Measurements from ENCODE around the gene LILRA5.
A peak's percentile ranks its signal among the peaks of the same experiment; 100 is the strongest.

LILRA5 gene

GRCh38 chr19:54262470-54262869, 50.5 kb downstream of the LILRA5 start:
- H3K36me3 ChIP-seq (ENCODE audit: control insufficient read depth in 2 of 2, insufficient read depth in 2 of 2, low read length in 2 of 2) = no peaks in the 10 kb centered on the region
- no peak overlapping the region for H3K4me3 ChIP-seq (ENCODE audit: low read length in 2 of 2)
- H3K9ac ChIP-seq (ENCODE audit: low read depth in 1 of 2, low read length in 2 of 2) = no peak overlapping the region
- no peaks in the 10 kb centered on the region for H3K4me1 ChIP-seq (ENCODE audit: control insufficient read depth in 2 of 2, insufficient read depth in 2 of 2, low read length in 2 of 2)
- peaks cover 0 to 2% of the 10 kb centered on the region in 2 donors for H3K27me3 ChIP-seq (ENCODE audit: control insufficient read depth in 2 of 2, insufficient read depth in 2 of 2, low read length in 2 of 2)
- H3K27ac ChIP-seq (ENCODE audit: low read depth in 2 of 2, low read length in 2 of 2) = no peak overlapping the region
- no peaks in the 10 kb centered on the region for H3K9me3 ChIP-seq (ENCODE audit: control insufficient read depth in 2 of 2, low read length in 2 of 2)

- no peak overlapping the region for H3K27ac ChIP-seq (ENCODE audit: low read depth in 2 of 2, low read length in 2 of 2)
Observed at GRCh38 chr19:54262066-54262465, 50.9 kb downstream of the LILRA5 start.

GRCh38 chr19:54257116-54257480, 55.9 kb downstream of the LILRA5 start, which contains the start of gene LILRB5:
LILRB5 (minus strand) TSS chr19:54257273; CDS start chr19:54257193, 80 bp downstream.
- H3K4me1 ChIP-seq (ENCODE audit: control insufficient read depth in 2 of 2, insufficient read depth in 2 of 2, low read length in 2 of 2) = no peaks in the 10 kb centered on the region
- peak within 1 kb of the TSS in 1 of 2 donors; percentile 31 for H3K4me3 ChIP-seq (ENCODE audit: low read length in 2 of 2)
- peak within 1 kb of the TSS in 1 of 2 donors; percentile 43 for H3K27ac ChIP-seq (ENCODE audit: low read depth in 2 of 2, low read length in 2 of 2)
- H3K9ac ChIP-seq (ENCODE audit: low read depth in 1 of 2, low read length in 2 of 2) = no peak within 1 kb of the TSS
- H3K9me3 ChIP-seq (ENCODE audit: control insufficient read depth in 2 of 2, low read length in 2 of 2) = no peaks in the 10 kb centered on the region
- peaks cover 0 to 5% of the 10 kb centered on the region in 2 donors for H3K27me3 ChIP-seq (ENCODE audit: control insufficient read depth in 2 of 2, insufficient read depth in 2 of 2, low read length in 2 of 2)
- no peaks in the 10 kb centered on the region for H3K36me3 ChIP-seq (ENCODE audit: control insufficient read depth in 2 of 2, insufficient read depth in 2 of 2, low read length in 2 of 2)

More at GRCh38 chr19:54262066-54262465, 50.9 kb downstream of the LILRA5 start:
- Histone ChIP-seq H3K27me3 (ENCODE audit: control insufficient read depth in 2 of 2, insufficient read depth in 2 of 2, low read length in 2 of 2) (peaks cover 0 to 2% of the 10 kb centered on the region in 2 donors), H3K9me3 (ENCODE audit: control insufficient read depth in 2 of 2, low read length in 2 of 2) (no peaks in the 10 kb centered on the region), H3K9ac (ENCODE audit: low read depth in 1 of 2, low read length in 2 of 2) (no peak overlapping the region), H3K36me3 (ENCODE audit: control insufficient read depth in 2 of 2, insufficient read depth in 2 of 2, low read length in 2 of 2) (no peaks in the 10 kb centered on the region), H3K4me3 (ENCODE audit: low read length in 2 of 2) (no peak overlapping the region), H3K4me1 (ENCODE audit: control insufficient read depth in 2 of 2, insufficient read depth in 2 of 2, low read length in 2 of 2) (no peaks in the 10 kb centered on the region)

Data from mucosa of rectum (tissue), 2 donors.